KMS-11 (cell line): ENCODE measurements around the gene ABCD1.

Source experiments
- H2AFZ ChIP-seq: fragments of 200-600 bp; sonication (generic); 2 replicates; pipeline ENCODE4 v1.6.1; 2016; ENCODE audit warnings: antibody characterized with exemption, mixed run types, low read depth
- H3K27ac ChIP-seq: fragments of 200-600 bp; sonication (generic); 2 replicates; pipeline ENCODE4 v1.6.1; 2016; ENCODE audit warnings: mild to moderate bottlenecking, mixed run types
- H3K27me3 ChIP-seq: fragments of 200-600 bp; sonication (generic); 2 replicates; pipeline ENCODE4 v1.6.1; 2017; ENCODE audit warnings: mild to moderate bottlenecking, low read depth, mixed run types, moderate library complexity; ENCODE audit not compliant: insufficient read depth
- H3K36me3 ChIP-seq: fragments of 200-600 bp; sonication (generic); 2 replicates; pipeline ENCODE4 v1.6.1; 2017; ENCODE audit warnings: mild to moderate bottlenecking, mixed run types; ENCODE audit not compliant: insufficient read depth
- H3K4me1 ChIP-seq: fragments of 200-600 bp; sonication (generic); 2 replicates; pipeline ENCODE4 v1.6.1; 2016; ENCODE audit warnings: mild to moderate bottlenecking, low read depth, mixed run types; ENCODE audit not compliant: poor library complexity, severe bottlenecking
- H3K4me2 ChIP-seq: fragments of 200-600 bp; sonication (generic); 2 replicates; pipeline ENCODE4 v1.7.0; 2016; ENCODE audit warnings: mild to moderate bottlenecking, mixed run types
- H3K4me3 ChIP-seq: fragments of 200-600 bp; sonication (generic); IDR thresholded peaks from 2 replicates; pipeline ENCODE4 v1.6.1; 2017; ENCODE audit warnings: low read depth, low read length, mixed read lengths; ENCODE audit not compliant: insufficient read depth
- H3K79me2 ChIP-seq: fragments of 200-600 bp; sonication (generic); 2 replicates; pipeline ENCODE4 v1.6.1; 2016; ENCODE audit warnings: low read depth, mixed run types; ENCODE audit not compliant: insufficient read depth
- H3K9ac ChIP-seq: fragments of 200-600 bp; sonication (generic); 2 replicates; pipeline ENCODE4 v1.6.1; 2016; ENCODE audit warnings: mild to moderate bottlenecking, mixed run types
- H4K20me1 ChIP-seq: fragments of 200-600 bp; sonication (generic); 2 replicates; pipeline ENCODE4 v1.6.1; 2016; ENCODE audit warnings: mild to moderate bottlenecking, mixed run types; ENCODE audit not compliant: insufficient read depth
- TF ChIP-seq, protein P1 (sequence below): fragments of 200-600 bp; sonication (generic); conservative IDR thresholded peaks from 2 replicates; pipeline ENCODE4 v1.6.1; 2017; ENCODE audit warnings: low read depth, mild to moderate bottlenecking, antibody characterized with exemption, low read length, moderate library complexity, mixed read lengths

Gene ABCD1

DNA sequence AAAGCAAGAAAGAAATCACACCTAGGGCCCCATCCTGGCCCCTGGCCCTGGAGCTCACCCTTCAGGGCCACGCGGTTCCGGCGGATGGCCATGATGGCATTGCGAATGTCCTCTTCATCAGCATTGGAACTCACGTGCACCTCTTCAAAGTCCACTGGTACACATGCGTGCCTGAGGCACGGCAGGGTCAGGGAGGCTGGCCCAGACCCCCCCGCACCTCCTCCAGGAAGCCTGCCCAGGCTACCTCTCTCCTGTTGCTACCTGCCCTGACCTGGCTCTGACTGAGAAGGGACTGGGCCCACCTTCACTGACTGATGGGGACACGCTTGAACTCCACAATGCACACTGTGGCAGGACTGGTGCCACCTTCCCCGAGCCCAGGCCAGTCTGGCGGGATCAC, 65.0 kb downstream of the ABCD1 start:
- no peaks in the 10 kb centered on the region for H3K36me3 ChIP-seq
- TF ChIP-seq, protein P1, sequence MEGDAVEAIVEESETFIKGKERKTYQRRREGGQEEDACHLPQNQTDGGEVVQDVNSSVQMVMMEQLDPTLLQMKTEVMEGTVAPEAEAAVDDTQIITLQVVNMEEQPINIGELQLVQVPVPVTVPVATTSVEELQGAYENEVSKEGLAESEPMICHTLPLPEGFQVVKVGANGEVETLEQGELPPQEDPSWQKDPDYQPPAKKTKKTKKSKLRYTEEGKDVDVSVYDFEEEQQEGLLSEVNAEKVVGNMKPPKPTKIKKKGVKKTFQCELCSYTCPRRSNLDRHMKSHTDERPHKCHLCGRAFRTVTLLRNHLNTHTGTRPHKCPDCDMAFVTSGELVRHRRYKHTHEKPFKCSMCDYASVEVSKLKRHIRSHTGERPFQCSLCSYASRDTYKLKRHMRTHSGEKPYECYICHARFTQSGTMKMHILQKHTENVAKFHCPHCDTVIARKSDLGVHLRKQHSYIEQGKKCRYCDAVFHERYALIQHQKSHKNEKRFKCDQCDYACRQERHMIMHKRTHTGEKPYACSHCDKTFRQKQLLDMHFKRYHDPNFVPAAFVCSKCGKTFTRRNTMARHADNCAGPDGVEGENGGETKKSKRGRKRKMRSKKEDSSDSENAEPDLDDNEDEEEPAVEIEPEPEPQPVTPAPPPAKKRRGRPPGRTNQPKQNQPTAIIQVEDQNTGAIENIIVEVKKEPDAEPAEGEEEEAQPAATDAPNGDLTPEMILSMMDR, result no peak

DNA sequence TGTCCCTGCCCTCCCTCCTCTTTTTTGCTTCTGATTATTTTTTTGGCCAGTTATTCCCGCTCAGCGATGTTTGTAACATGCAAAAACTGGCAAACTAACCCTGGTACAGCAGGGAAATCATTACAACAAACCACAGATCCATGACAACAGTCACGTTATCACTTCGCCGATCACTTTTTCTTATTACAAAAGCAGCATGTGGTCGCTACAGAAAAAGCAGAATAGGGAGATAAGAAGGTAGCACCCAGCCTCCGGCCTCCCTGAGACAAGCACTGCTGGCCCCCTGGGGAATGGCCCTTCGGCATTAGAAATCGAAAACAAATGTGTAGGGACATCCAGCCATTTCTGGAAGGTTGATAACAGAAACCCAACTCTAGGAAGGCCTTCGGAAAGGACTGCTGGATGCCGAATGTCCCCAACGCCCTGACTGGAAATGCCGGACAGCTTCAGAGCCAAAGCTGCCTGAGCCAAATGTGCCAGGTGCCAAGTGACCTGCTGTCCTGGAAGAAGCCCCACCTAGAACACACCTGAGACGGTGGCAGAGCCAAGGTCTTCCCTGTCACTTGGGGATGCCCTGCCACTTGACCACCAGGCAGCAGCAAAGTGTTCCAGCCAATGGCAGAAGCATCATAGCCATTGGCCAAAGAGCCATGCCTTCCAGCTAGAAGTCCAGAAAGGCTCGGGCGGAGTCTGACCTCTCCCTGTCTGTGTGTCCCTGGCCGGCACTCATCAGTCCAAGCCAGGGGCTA, 66.6 kb downstream of the ABCD1 start:
- H3K36me3 ChIP-seq, result no peaks in the 10 kb centered on the region
- H3K4me1 ChIP-seq, result peaks cover 6% of the 10 kb centered on the region
- H3K4me2 ChIP-seq, result no peak overlapping the region
- no peak overlapping the region for H3K4me3 ChIP-seq
- H3K79me2 ChIP-seq, result peaks cover 30% of the 10 kb centered on the region
- no peak overlapping the region for H3K27ac ChIP-seq
- H3K27me3 ChIP-seq, result no peaks in the 10 kb centered on the region
- no peak overlapping the region for H3K9ac ChIP-seq
- H2AFZ ChIP-seq, result no peak overlapping the region
- TF ChIP-seq, protein P1, result no peak
- H4K20me1 ChIP-seq, result no peaks in the 10 kb centered on the region

More for the DNA sequence above, 65.0 kb downstream of the ABCD1 start:
- Histone ChIP-seq H3K4me2 (no peak overlapping the region), H3K4me3 (no peak overlapping the region), H4K20me1 (no peaks in the 10 kb centered on the region), H3K27me3 (no peaks in the 10 kb centered on the region), H3K79me2 (peaks cover 15% of the 10 kb centered on the region; the same call in 1 of the 2 replicates), H3K27ac (no peak overlapping the region), H3K4me1 (peaks cover 4% of the 10 kb centered on the region), H3K9ac (no peak overlapping the region), H2AFZ (no peak overlapping the region)

DNA sequence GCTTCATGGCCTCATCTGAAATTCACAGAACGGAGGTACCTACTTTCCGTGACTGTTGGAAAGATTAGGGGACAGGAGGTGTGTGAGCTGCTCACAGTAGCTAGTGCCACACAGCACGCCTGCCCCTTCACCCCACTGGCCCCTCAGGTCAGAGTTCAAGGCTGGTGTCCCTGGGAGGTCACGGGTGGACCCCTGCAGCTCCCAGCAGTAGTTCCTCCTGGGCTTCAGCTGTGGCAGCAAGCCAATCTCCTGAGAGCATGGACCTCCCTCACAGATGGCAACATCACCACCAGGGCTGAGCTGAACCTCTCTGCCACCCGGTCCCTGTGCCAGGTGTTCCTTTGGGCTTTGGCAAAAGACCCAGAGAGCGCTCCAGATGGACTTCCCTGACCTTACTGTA, 67.7 kb downstream of the ABCD1 start:
- H3K4me2 ChIP-seq, result no peak overlapping the region
- H2AFZ ChIP-seq, result no peak overlapping the region
- H3K27me3 ChIP-seq, result no peaks in the 10 kb centered on the region
- H3K79me2 ChIP-seq, result peaks cover 30% of the 10 kb centered on the region
- TF ChIP-seq, protein P1, result no peak
- H3K4me1 ChIP-seq, result peaks cover 8% of the 10 kb centered on the region
- no peaks in the 10 kb centered on the region for H4K20me1 ChIP-seq
- H3K36me3 ChIP-seq, result no peaks in the 10 kb centered on the region
- H3K4me3 ChIP-seq, result no peak overlapping the region
- no peak overlapping the region for H3K9ac ChIP-seq
- H3K27ac ChIP-seq, result no peak overlapping the region

DNA sequence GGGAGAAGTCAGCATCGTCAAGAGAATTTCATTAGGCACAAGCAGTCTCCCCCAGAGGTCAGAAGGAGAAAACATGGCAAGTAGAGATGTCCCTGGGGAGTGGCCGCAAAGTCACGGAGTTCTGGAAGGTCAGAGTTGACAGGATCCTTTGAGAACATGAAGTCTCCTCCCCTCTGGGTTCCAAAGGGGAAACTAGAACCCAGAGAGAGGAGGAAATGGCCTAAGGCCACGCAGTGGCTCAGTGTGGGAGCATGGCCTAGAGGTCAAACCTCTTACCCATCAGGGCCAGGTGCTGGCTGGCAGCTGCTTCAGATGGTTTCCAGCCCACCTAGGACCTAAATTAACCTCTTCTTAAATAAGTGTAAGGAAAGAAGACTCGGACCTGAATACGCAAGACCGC, 68.6 kb downstream of the ABCD1 start:
- no peak overlapping the region for H3K4me3 ChIP-seq
- H3K27ac ChIP-seq, result peak overlapping the region; percentile 63; the same call in 1 of the 2 replicates
- H3K79me2 ChIP-seq, result peaks cover 30% of the 10 kb centered on the region
- peak overlapping the region; percentile 52 for H2AFZ ChIP-seq
- TF ChIP-seq, protein P1, result no peak
- no peaks in the 10 kb centered on the region for H3K27me3 ChIP-seq
- H3K9ac ChIP-seq, result peak overlapping the region; percentile 75
- no peaks in the 10 kb centered on the region for H4K20me1 ChIP-seq
- peaks cover 8% of the 10 kb centered on the region for H3K4me1 ChIP-seq
- peak overlapping the region; percentile 51 for H3K4me2 ChIP-seq
- H3K36me3 ChIP-seq, result no peaks in the 10 kb centered on the region
